Sigmoid colon (tissue), 7 donors: ENCODE data around the gene CST7. TPM values are rescaled to one million over a fixed set of nuclear protein-coding genes. Genes with fewer than 3 reads are reported as not detected.

Experiments used
- DNase-seq: peaks from one replicate; pipeline ENCODE4 v3.0.0-alpha.2; 2019
- H3K27ac ChIP-seq, 4 donors: fragments of 200-600 bp; sonication (generic); one replicate each; pipeline ENCODE4 v1.5.1; 2016 to 2019; ENCODE audit warnings: mild to moderate bottlenecking in 1 of 4
- H3K27me3 ChIP-seq, 3 donors: fragments of 200-600 bp; sonication (generic); one replicate each; pipeline ENCODE4 v1.5.1; 2019; ENCODE audit warnings: mild to moderate bottlenecking in 1 of 3
- H3K36me3 ChIP-seq, 4 donors: fragments of 200-600 bp; sonication (generic); one replicate each; pipeline ENCODE4 v1.5.1; 2016 to 2019
- H3K4me1 ChIP-seq, 4 donors: fragments of 200-600 bp; sonication (generic); one replicate each; pipeline ENCODE4 v1.5.1; 2017 to 2019
- H3K4me3 ChIP-seq, 4 donors: fragments of 200-600 bp; sonication (generic); one replicate each; pipeline ENCODE4 v1.5.1; 2017 to 2019; ENCODE audit warnings: mild to moderate bottlenecking in 2 of 4, moderate library complexity in 1 of 4
- H3K9me3 ChIP-seq, 4 donors: fragments of 200-600 bp in 3 of 4; sonication (generic) in 3 of 4; one replicate each; pipeline versions ENCODE4 v1.5.1 to v1.6.1; 2013 to 2019
- EP300 ChIP-seq, 4 donors: sonication (generic); formaldehyde crosslinking; IDR thresholded peaks; one replicate each; pipeline ENCODE4 v1.6.1; 2017; ENCODE audit warnings: antibody characterized with exemption in 4 of 4
- POLR2A ChIP-seq, 2 donors: fragments of 450-650 bp; IDR thresholded peaks; one replicate each; pipeline ENCODE4 v1.6.1; 2016; ENCODE audit warnings: antibody characterized with exemption in 2 of 2, mild to moderate bottlenecking in 2 of 2, moderate library complexity in 2 of 2
- POLR2AphosphoS5 ChIP-seq, 4 donors: sonication (generic); formaldehyde crosslinking; IDR thresholded peaks; one replicate each; pipeline ENCODE4 v1.6.1; 2017; ENCODE audit warnings: antibody characterized with exemption in 4 of 4
- WGBS, 2 donors: extraction: QIAGEN DNeasy Blood & Tissue Kit; methylation state at CpG; one replicate each; pipeline ENCODE4 v1.1.7; 2013; 5-methylcytosine and 5-hydroxymethylcytosine counted together
- intact Hi-C: fragments of 100-400 bp; cut with DNase I; formaldehyde crosslinking; loops from one replicate; pipeline ENCODE4 v1.15.1; 2023
- polyA plus RNA-seq, 3 donors: library from polyadenylated mRNA; stranded (reverse); fragments of 200-250 nt; gene quantifications; one replicate each; pipeline ENCODE4 v1.2.3, GENCODE V29; 2013
- total RNA-seq, 4 donors: library from RNA; depleted of rRNA; stranded (reverse); fragments of >200 nt; gene quantifications; one replicate each; pipeline ENCODE4 v1.1.0, GENCODE V29; 2016
- TF ChIP-seq, protein P1 (sequence below), 4 experiments: fragments of 450-650 bp in 3 of 4; fragments of 200-600 bp in 1 of 4; IDR thresholded peaks; one replicate each; pipeline ENCODE4 v1.5.1; 2016 to 2019; ENCODE audit warnings: antibody characterized with exemption in 4 of 4, mild to moderate bottlenecking in 3 of 4, moderate library complexity in 2 of 4
- donor health status: healthy with polysubstance abuse.
- donor health status: Bipolar disorder and iron deficiency.
- donor health status: healthy.

CST7 gene
- total and polyA plus RNA-seq, 7 donors: 0.66 to 10.4 (median 3.7) TPM; not detected in 1

DNA sequence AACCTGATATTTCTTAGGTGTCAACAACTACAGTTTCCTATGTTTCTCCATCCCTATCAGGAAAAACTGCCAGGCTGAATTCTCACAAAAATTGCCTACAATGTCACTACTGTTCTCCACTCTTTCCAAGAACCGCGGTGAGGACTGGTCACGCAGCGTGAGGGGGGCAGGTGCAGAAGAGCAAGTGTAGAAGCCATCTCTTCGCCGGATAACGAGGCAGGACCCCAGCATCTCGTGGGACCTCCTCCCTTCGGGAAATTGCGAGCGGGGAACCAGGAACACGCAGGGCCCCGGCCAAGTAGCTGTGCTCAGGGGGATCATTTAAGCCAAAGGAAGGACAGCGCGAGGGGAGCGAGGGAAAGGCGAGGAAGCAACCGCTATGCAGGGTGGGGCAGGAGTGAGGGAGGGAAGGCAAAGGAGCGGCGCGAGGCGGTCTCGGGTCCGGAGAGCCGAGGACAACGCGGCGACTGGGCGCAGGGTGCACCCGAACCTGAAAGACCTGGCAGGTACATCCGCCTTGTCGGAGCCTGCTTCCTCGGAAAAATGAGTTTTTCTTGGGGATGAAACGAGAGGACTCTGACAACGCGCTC lies 42.9 kb downstream of the CST7 start:
- peaks cover 0 to 52% (median 47%) of the 10 kb centered on the region in 4 donors for H3K4me1 ChIP-seq
- DNase-seq: peak; percentile 71

DNA sequence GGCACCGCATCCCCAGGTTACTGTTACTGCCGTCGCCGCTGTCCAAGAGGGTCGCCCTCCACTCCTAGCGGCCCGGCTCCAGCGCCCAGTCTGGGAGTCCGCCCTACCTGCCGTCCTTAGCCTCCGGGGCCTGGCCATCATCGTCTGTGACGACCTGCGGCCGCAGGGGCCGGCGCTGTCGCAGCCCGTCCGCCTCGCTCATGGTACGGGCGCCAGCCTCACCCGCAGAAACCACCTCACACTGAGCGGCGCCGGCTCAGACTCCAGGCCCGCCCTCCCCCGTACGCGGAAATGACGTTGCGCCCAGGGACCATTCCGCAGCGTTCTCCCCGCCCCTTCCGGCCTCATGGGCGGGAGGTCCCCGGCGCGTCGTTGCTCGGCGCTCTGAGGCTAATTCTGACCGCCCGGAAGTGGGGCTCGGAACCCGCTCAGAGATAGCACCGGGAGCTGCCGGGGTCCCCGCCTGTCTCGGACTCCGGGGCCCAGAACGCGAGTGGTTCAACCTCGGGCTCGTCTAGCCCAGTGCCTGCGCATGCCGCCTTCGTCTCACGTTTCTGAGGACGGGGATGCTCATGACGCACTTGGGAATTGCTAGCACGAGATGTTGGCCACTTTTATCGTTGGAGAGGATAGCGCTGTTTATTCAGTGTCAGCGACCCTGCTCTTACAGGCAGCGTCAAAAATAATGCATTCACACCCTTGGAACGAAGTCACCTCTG lies 43.6 kb downstream of the CST7 start, which contains the start of gene APMAP:
TSS of gene APMAP (minus strand) at position 265 of the 719 bp plus-strand sequence. CDS start at position 202, 63 bp downstream.
- WGBS, 2 donors: 0 to 1% methylated on average over 69 of the region's 69 CpGs
- intact Hi-C loops: loop anchor here (1.0 to 5.0 kb wide), 3 partner anchors 187 to 406 kb away; partner anchors contain the start of gene ENTPD6
- no peaks in the 10 kb centered on the region for H3K9me3 ChIP-seq
- H3K4me1 ChIP-seq: peaks cover 0 to 52% (median 47%) of the 10 kb centered on the region in 4 donors
- TF ChIP-seq POLR2A (IDR thresholded peaks at IDR 0.05) (peak; percentile 97), POLR2AphosphoS5 (IDR thresholded peaks at IDR 0.05) (peak; percentile 99), EP300 (IDR thresholded peaks at IDR 0.05) (peak in 1 of 4 donors; percentile 51)
- TF ChIP-seq, protein P1, sequence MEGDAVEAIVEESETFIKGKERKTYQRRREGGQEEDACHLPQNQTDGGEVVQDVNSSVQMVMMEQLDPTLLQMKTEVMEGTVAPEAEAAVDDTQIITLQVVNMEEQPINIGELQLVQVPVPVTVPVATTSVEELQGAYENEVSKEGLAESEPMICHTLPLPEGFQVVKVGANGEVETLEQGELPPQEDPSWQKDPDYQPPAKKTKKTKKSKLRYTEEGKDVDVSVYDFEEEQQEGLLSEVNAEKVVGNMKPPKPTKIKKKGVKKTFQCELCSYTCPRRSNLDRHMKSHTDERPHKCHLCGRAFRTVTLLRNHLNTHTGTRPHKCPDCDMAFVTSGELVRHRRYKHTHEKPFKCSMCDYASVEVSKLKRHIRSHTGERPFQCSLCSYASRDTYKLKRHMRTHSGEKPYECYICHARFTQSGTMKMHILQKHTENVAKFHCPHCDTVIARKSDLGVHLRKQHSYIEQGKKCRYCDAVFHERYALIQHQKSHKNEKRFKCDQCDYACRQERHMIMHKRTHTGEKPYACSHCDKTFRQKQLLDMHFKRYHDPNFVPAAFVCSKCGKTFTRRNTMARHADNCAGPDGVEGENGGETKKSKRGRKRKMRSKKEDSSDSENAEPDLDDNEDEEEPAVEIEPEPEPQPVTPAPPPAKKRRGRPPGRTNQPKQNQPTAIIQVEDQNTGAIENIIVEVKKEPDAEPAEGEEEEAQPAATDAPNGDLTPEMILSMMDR (IDR thresholded peaks at IDR 0.05): no peak
- H3K4me3 ChIP-seq: peak within 1 kb of the TSS; percentile 65 to 95 (median 72)
- DNase-seq: peak; percentile 97
- H3K27ac ChIP-seq: peak within 1 kb of the TSS; percentile 86 to 94 (median 92)
- H3K36me3 ChIP-seq: no peaks in the 10 kb centered on the region
- H3K27me3 ChIP-seq: no peaks in the 10 kb centered on the region

More for the DNA sequence above, 42.9 kb downstream of the CST7 start:
- H3K27ac ChIP-seq: peak overlapping the region; percentile 86 to 94 (median 92)
- no peaks in the 10 kb centered on the region for H3K36me3 ChIP-seq
- TF ChIP-seq EP300 (IDR thresholded peaks at IDR 0.05) (no peak), POLR2AphosphoS5 (IDR thresholded peaks at IDR 0.05) (no peak)
- TF ChIP-seq, protein P1 (IDR thresholded peaks at IDR 0.05): no peak
- no peaks in the 10 kb centered on the region for H3K27me3 ChIP-seq
- 0% methylated on average over 36 of the region's 36 CpGs for WGBS, 2 donors
- no peaks in the 10 kb centered on the region for H3K9me3 ChIP-seq
- intact Hi-C loops: loop anchor here (1.0 to 5.0 kb wide), 3 partner anchors 187 to 407 kb away; partner anchors contain the start of gene ENTPD6
- peak overlapping the region; percentile 65 to 95 (median 72) for H3K4me3 ChIP-seq

DNA sequence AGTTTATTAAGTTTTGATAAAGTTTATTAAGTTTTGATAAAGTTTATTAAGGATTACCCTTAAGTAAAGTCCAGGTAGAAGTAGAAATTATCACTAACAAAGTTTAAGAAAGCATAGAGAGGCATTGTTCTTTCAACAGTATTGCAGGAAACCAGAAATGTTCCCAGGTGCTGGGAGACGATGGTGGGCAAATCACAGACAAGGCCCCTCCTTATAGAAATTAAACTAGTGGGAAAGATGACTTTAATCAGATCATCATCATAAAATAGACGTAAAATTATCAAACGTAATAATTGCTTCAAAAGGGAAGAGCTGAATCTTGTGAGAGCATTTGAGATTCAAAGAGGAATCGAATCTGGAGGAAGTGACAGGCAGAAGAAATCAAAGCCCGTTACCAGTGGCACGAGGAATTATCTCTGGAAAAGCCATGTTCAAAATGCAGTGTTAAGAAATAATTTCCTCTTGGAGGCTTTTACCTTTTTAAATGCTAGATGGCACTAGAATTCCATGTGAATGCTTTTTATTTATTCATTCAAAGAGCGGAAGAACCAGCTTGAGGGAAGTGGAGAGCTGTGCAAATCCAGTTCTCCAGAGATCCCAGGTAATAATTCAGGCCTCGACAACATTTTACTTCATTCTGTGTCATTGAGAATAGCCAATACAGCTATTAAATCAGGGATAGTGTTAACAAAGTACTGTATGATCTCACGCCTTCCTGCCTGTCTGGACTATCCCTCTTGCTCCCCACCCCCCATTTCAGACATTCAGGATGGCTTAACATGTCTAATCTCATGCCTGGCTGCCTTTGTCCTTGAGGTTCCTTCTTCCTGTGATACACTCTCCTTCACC lies 44.5 kb downstream of the CST7 start:
- intact Hi-C loops: loop anchor here (1.0 to 5.0 kb wide), 3 partner anchors 72 to 405 kb away; partner anchors contain the start of gene ENTPD6
- DNase-seq: peak; percentile 17
- peak overlapping the region; percentile 86 to 94 (median 92) for H3K27ac ChIP-seq
- 22 to 48% methylated on average over 9 of the region's 9 CpGs for WGBS, 2 donors
- no peaks in the 10 kb centered on the region for H3K36me3 ChIP-seq
- H3K4me1 ChIP-seq: peaks cover 0 to 52% (median 47%) of the 10 kb centered on the region in 4 donors
- TF ChIP-seq, protein P1 (IDR thresholded peaks at IDR 0.05): peak in 1 of 4 experiments; percentile 28
- TF ChIP-seq POLR2AphosphoS5 (IDR thresholded peaks at IDR 0.05): no peak
- H3K9me3 ChIP-seq: no peaks in the 10 kb centered on the region
- H3K27me3 ChIP-seq: no peaks in the 10 kb centered on the region
- H3K4me3 ChIP-seq: peak overlapping the region; percentile 65 to 95 (median 72)

DNA sequence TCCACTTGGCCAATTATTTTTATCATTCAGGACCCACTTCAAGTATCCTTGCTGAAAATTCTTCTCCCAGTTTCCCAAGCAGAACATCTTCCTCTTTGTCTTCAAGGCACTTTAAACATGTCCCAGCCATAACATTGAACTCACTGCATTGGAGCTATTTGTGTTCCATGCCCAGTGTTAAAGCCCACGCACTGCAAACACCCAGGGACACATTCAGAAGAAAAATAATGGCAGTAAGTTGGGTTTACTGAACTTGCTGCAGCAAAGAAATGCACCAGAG lies 45.1 kb downstream of the CST7 start:
- Histone ChIP-seq H3K4me1 (peaks cover 0 to 53% (median 48%) of the 10 kb centered on the region in 4 donors), H3K27ac (peak overlapping the region in 3 of 4 donors; percentile 86 to 93 (median 90)), H3K4me3 (no peak overlapping the region), H3K36me3 (no peaks in the 10 kb centered on the region), H3K27me3 (no peaks in the 10 kb centered on the region), H3K9me3 (no peaks in the 10 kb centered on the region)
- TF ChIP-seq, protein P1 (IDR thresholded peaks at IDR 0.05): no peak
- TF ChIP-seq POLR2AphosphoS5 (IDR thresholded peaks at IDR 0.05): no peak
- WGBS, 2 donors: 87 to 98% methylated on average over 1 of the region's 1 CpG
- intact Hi-C loops: loop anchor here (1.0 to 5.0 kb wide), 2 partner anchors 71 to 203 kb away; partner anchors contain the start of gene ENTPD6
- DNase-seq: no peak
